HL-60 (cell line): ENCODE data around the gene COX6A1.

ENCODE experiments used
- DNase-seq, 2 experiments: peaks; one replicate each; pipeline ENCODE4 v3.0.0-alpha.2; 2010 to 2020; ENCODE audit warnings: low read depth in 1 of 2, low spot score in 1 of 2
- H3K27ac ChIP-seq: fragments of 250-450 bp; sonication (Bioruptor Pico); replicated peaks from 2 replicates; pipeline ENCODE4 v1.5.1; 2020; ENCODE audit warnings: mild to moderate bottlenecking, moderate library complexity
- H3K27me3 ChIP-seq: fragments of 250-450 bp; sonication (Bioruptor Pico); 2 replicates; pipeline ENCODE4 v1.5.1; 2021; ENCODE audit warnings: mild to moderate bottlenecking, moderate library complexity; ENCODE audit not compliant: insufficient read depth, poor library complexity, severe bottlenecking
- H3K4me3 ChIP-seq: replicated peaks from 2 replicates; pipeline ENCODE4 v1.5.1; 2011; ENCODE audit warnings: mild to moderate bottlenecking, control low read depth, low read length; ENCODE audit not compliant: insufficient read depth
- GABPA ChIP-seq: IDR thresholded peaks from 2 replicates; pipeline ENCODE4 v1.6.1; 2012; ENCODE audit warnings: low read depth
- POLR2AphosphoS5 ChIP-seq: IDR thresholded peaks from 2 replicates; pipeline ENCODE4 v1.6.1; 2012; ENCODE audit warnings: low read depth
- SPI1 ChIP-seq: IDR thresholded peaks from 2 replicates; pipeline ENCODE4 v1.6.1; 2012; ENCODE audit warnings: low read depth, mild to moderate bottlenecking, borderline replicate concordance
- TF ChIP-seq, protein P1 (sequence below): IDR thresholded peaks from 2 replicates; pipeline ENCODE4 v1.6.1; 2012; ENCODE audit warnings: low read depth; ENCODE audit not compliant: insufficient replicate concordance
- TF ChIP-seq, protein P2 (sequence below): IDR thresholded peaks from one replicate; pipeline ENCODE4 v1.5.1; 2011; ENCODE audit warnings: low read length, control low read depth, inconsistent platforms; ENCODE audit not compliant: insufficient read depth

The COX6A1 gene

DNA sequence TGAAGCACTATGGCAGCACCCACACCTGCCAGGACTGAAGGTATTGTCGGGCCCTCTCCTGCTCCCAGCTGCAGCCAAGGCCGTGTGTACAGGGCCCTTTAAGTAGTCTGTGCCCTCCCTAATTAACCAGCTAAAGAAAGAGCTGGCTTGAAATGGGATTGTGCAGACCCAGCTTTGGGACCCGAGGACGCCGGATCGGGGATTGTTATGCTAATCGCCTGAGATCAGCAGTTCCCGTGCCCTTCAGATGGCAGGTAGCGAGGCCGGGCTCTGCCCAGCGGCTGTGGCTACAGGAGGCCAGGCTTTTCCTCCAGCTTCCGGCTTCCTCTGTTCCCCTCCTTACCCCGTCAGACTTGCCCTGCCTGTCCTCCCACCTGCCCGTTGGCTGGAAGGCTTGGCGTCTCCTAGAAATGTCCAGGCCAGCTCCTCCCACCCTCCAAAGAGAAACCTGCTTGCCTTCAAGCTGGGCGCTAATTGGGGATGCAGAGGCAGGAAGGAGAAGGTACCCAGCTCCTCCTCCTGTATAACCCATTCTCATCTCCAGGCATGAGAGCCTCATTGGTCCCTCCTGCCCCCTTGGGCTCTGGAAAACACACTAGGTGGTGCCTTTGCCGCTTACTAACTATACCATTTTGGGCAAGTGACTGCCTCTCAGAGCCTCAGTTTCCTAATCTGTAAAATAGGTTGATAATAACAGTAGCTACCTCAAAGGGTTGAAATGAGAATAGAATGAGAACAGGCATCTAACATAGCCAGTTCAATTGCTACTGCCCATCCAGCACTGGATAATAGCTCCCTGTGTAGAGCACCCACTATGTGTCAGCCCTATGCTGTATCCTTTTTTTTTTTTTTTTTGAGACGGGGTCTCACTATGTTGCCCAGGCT lies 43.2 kb upstream of the COX6A1 start:
- no peak for TF ChIP-seq POLR2AphosphoS5
- TF ChIP-seq SPI1 = no peak
- TF ChIP-seq, protein P1, sequence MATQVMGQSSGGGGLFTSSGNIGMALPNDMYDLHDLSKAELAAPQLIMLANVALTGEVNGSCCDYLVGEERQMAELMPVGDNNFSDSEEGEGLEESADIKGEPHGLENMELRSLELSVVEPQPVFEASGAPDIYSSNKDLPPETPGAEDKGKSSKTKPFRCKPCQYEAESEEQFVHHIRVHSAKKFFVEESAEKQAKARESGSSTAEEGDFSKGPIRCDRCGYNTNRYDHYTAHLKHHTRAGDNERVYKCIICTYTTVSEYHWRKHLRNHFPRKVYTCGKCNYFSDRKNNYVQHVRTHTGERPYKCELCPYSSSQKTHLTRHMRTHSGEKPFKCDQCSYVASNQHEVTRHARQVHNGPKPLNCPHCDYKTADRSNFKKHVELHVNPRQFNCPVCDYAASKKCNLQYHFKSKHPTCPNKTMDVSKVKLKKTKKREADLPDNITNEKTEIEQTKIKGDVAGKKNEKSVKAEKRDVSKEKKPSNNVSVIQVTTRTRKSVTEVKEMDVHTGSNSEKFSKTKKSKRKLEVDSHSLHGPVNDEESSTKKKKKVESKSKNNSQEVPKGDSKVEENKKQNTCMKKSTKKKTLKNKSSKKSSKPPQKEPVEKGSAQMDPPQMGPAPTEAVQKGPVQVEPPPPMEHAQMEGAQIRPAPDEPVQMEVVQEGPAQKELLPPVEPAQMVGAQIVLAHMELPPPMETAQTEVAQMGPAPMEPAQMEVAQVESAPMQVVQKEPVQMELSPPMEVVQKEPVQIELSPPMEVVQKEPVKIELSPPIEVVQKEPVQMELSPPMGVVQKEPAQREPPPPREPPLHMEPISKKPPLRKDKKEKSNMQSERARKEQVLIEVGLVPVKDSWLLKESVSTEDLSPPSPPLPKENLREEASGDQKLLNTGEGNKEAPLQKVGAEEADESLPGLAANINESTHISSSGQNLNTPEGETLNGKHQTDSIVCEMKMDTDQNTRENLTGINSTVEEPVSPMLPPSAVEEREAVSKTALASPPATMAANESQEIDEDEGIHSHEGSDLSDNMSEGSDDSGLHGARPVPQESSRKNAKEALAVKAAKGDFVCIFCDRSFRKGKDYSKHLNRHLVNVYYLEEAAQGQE = no peak
- TF ChIP-seq GABPA = no peak
- TF ChIP-seq, protein P2, sequence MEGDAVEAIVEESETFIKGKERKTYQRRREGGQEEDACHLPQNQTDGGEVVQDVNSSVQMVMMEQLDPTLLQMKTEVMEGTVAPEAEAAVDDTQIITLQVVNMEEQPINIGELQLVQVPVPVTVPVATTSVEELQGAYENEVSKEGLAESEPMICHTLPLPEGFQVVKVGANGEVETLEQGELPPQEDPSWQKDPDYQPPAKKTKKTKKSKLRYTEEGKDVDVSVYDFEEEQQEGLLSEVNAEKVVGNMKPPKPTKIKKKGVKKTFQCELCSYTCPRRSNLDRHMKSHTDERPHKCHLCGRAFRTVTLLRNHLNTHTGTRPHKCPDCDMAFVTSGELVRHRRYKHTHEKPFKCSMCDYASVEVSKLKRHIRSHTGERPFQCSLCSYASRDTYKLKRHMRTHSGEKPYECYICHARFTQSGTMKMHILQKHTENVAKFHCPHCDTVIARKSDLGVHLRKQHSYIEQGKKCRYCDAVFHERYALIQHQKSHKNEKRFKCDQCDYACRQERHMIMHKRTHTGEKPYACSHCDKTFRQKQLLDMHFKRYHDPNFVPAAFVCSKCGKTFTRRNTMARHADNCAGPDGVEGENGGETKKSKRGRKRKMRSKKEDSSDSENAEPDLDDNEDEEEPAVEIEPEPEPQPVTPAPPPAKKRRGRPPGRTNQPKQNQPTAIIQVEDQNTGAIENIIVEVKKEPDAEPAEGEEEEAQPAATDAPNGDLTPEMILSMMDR = no peak
- Histone ChIP-seq H3K27me3 (no peaks in the 10 kb centered on the region), H3K4me3 (no peak overlapping the region), H3K27ac (no peak overlapping the region)
- no peak for DNase-seq

DNA sequence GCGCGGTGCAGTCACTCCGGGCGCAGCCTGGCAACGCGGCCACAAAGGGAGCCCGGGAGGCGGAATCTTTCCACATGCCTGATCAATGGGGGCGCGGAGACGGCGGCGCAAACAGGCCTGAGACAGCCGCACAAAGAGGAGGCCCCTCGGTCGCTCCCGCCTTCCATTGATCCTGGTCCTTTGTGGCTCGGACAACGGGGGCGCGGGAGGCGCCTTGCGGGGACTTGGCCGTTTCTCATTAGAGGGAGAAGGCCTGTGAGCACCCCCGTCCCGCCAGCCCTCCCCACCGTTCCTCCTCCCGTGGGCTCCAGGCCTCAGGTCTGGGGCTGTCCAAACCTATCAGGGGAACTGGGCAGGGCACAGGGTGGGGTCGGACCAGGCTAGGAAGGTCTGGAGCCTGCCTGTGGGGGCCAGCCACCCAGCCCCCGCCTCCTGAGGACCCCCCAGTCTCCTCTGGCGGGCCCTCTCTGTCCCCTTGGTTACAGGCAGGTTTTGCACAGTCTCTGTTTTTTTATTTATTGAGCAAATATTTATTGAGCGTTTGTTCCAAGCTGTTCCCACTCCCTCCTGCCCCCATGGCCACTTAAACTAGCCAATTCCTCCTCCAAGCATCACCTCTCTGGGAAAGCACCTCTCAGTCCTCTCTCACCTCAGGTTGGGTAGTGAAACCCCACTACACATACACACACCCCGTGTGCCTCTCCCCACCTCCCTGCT lies 39.9 kb upstream of the COX6A1 start:
- no peaks in the 10 kb centered on the region for H3K27me3 ChIP-seq
- DNase-seq = no peak
- H3K4me3 ChIP-seq = no peak overlapping the region
- TF ChIP-seq, protein P1 = no peak
- TF ChIP-seq GABPA (no peak), SPI1 (no peak), POLR2AphosphoS5 (no peak)
- TF ChIP-seq, protein P2 = no peak
- H3K27ac ChIP-seq = no peak overlapping the region

DNA sequence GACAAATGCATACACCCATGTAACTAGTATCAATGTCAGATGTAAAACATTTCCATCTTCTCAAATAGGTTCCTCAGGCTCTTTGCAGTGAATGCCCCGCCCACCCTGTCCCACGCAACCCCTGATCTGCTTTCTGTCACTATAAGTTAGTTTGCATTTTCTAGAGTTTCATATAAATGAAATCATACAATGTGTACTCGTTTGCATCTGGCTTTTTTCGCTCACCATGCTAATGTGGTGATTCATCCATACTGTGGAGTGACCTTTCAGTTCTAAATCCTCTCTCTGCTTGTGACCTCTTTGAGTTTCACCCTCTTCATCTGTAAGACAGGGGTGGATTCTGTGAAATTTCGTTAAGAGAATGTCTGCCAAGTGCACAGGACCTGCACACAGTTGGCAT lies 38.4 kb upstream of the COX6A1 start:
- no peak for DNase-seq
- no peak overlapping the region for H3K27ac ChIP-seq
- H3K4me3 ChIP-seq = no peak overlapping the region
- H3K27me3 ChIP-seq = no peaks in the 10 kb centered on the region
- no peak for TF ChIP-seq GABPA
- TF ChIP-seq POLR2AphosphoS5 = no peak
- no peak for TF ChIP-seq SPI1
- TF ChIP-seq, protein P1 = no peak
- TF ChIP-seq, protein P2 = no peak
